OCI-LY1 (cell line): ENCODE data around the gene RAI1.

Experiments used
- H2AFZ ChIP-seq: fragments of 200-600 bp; sonication (generic), shearing (Covaris generic); 2 replicates; pipeline ENCODE4 v1.6.0; 2014; ENCODE audit warnings: antibody characterized with exemption, mild to moderate bottlenecking, low read length
- H3F3A ChIP-seq: fragments of 200-600 bp; sonication (generic), shearing (Covaris generic); 2 replicates; pipeline ENCODE4 v1.6.0; 2014; ENCODE audit warnings: mild to moderate bottlenecking, antibody characterized with exemption, low read length, moderate library complexity; ENCODE audit not compliant: insufficient read depth
- H3K27ac ChIP-seq: fragments of 200-600 bp; sonication (generic); 2 replicates; pipeline ENCODE4 v1.5.1; 2014; ENCODE audit warnings: low read length, mixed run types, mild to moderate bottlenecking, low read depth; ENCODE audit not compliant: poor library complexity, severe bottlenecking
- H3K27me3 ChIP-seq: fragments of 200-600 bp; sonication (generic); 2 replicates; pipeline ENCODE4 v1.6.0; 2014; ENCODE audit warnings: antibody characterized with exemption, mild to moderate bottlenecking, low read length, moderate library complexity; ENCODE audit not compliant: insufficient read depth
- H3K36me3 ChIP-seq: fragments of 200-600 bp; sonication (generic); 2 replicates; pipeline ENCODE4 v1.6.1; 2014; ENCODE audit warnings: mild to moderate bottlenecking, antibody characterized with exemption, low read length, moderate library complexity, mixed read lengths; ENCODE audit not compliant: insufficient read depth
- H3K4me1 ChIP-seq: fragments of 200-600 bp; sonication (generic); 2 replicates; pipeline ENCODE4 v1.5.1; 2014; ENCODE audit warnings: mild to moderate bottlenecking, low read length, moderate library complexity; ENCODE audit not compliant: insufficient read depth, severe bottlenecking
- H3K4me2 ChIP-seq: fragments of 200-600 bp; sonication (generic), shearing (Covaris generic); 2 replicates; pipeline ENCODE4 v1.6.1; 2014; ENCODE audit warnings: low read length
- H3K4me3 ChIP-seq: fragments of 200-600 bp; sonication (generic); 2 replicates; pipeline ENCODE4 v1.5.1; 2014; ENCODE audit warnings: low read length, low read depth, mild to moderate bottlenecking, mixed read lengths; ENCODE audit not compliant: poor library complexity, severe bottlenecking
- H3K79me2 ChIP-seq: fragments of 200-600 bp; shearing (Covaris generic); 2 replicates; pipeline ENCODE4 v1.6.1; 2016; ENCODE audit warnings: mixed run types, low read length, mixed read lengths; ENCODE audit not compliant: insufficient read depth
- H3K9ac ChIP-seq: fragments of 200-600 bp; sonication (generic), shearing (Covaris generic); 2 replicates; pipeline ENCODE4 v1.6.1; 2014; ENCODE audit warnings: mild to moderate bottlenecking, low read length, mixed read lengths
- H3K9me2 ChIP-seq: fragments of 200-600 bp; sonication (generic), shearing (Covaris generic); 2 replicates; pipeline ENCODE4 v1.6.1; 2014; ENCODE audit warnings: low read depth, mild to moderate bottlenecking, low read length, mixed read lengths
- H3K9me3 ChIP-seq: fragments of 200-600 bp; shearing (Covaris generic); 2 replicates; pipeline ENCODE4 v1.6.1; 2014; ENCODE audit warnings: low read length, mixed read lengths
- H4K20me1 ChIP-seq: fragments of 200-600 bp; sonication (generic), shearing (Covaris generic); 2 replicates; pipeline ENCODE4 v1.6.0; 2016; ENCODE audit warnings: mild to moderate bottlenecking, low read length; ENCODE audit not compliant: insufficient read depth
- CTCF ChIP-seq: fragments of 200-600 bp; sonication (generic), shearing (Covaris generic); IDR thresholded peaks from 2 replicates; pipeline ENCODE4 v1.5.1; 2017; ENCODE audit warnings: mild to moderate bottlenecking, antibody characterized with exemption, low read length, moderate library complexity, mixed read lengths
- EZH2 ChIP-seq: fragments of 200-600 bp; sonication (generic), shearing (Covaris generic); IDR thresholded peaks from 2 replicates; pipeline ENCODE4 v1.8.0; 2017; ENCODE audit warnings: borderline replicate concordance, mixed run types, mild to moderate bottlenecking, antibody characterized with exemption, low read length, moderate library complexity, mixed read lengths

The RAI1 gene

GRCh38 chr17:17801800-17802481 is 120.7 kb downstream of the RAI1 start:
- H4K20me1 ChIP-seq = no peaks in the 10 kb centered on the region
- no peak overlapping the region for H3K9ac ChIP-seq
- H3K36me3 ChIP-seq = no peaks in the 10 kb centered on the region
- H3F3A ChIP-seq = no peaks in the 10 kb centered on the region
- no peak overlapping the region for H2AFZ ChIP-seq
- H3K27me3 ChIP-seq = peaks cover 9% of the 10 kb centered on the region
- H3K4me2 ChIP-seq = no peak overlapping the region
- H3K4me1 ChIP-seq = no peaks in the 10 kb centered on the region
- H3K9me2 ChIP-seq = no peaks in the 10 kb centered on the region
- no peaks in the 10 kb centered on the region for H3K9me3 ChIP-seq
- H3K79me2 ChIP-seq = no peaks in the 10 kb centered on the region
- H3K27ac ChIP-seq = no peak overlapping the region
- H3K4me3 ChIP-seq = no peak overlapping the region
- TF ChIP-seq CTCF (no peak), EZH2 (no peak)

GRCh38 chr17:17804007-17804406 is 122.7 kb downstream of the RAI1 start:
- Histone ChIP-seq H2AFZ (no peak overlapping the region), H3K9ac (no peak overlapping the region), H3K4me2 (no peak overlapping the region), H4K20me1 (no peaks in the 10 kb centered on the region), H3K36me3 (no peaks in the 10 kb centered on the region), H3K79me2 (no peaks in the 10 kb centered on the region), H3F3A (no peaks in the 10 kb centered on the region), H3K4me3 (no peak overlapping the region), H3K9me3 (no peaks in the 10 kb centered on the region), H3K27me3 (peaks cover 7% of the 10 kb centered on the region), H3K9me2 (no peaks in the 10 kb centered on the region), H3K27ac (no peak overlapping the region), H3K4me1 (no peaks in the 10 kb centered on the region)
- TF ChIP-seq EZH2 = no peak
- no peak for TF ChIP-seq CTCF

- Histone ChIP-seq H3K4me3 (no peak overlapping the region), H4K20me1 (no peaks in the 10 kb centered on the region), H3K27me3 (peaks cover 5% of the 10 kb centered on the region; the same call in 1 of the 2 replicates), H3K9me2 (no peaks in the 10 kb centered on the region), H2AFZ (no peak overlapping the region), H3K36me3 (peaks cover 5% of the 10 kb centered on the region), H3K79me2 (no peaks in the 10 kb centered on the region), H3K4me1 (peaks cover 4% of the 10 kb centered on the region), H3F3A (no peaks in the 10 kb centered on the region), H3K9me3 (no peaks in the 10 kb centered on the region), H3K9ac (no peak overlapping the region), H3K4me2 (no peak overlapping the region), H3K27ac (no peak overlapping the region)
- TF ChIP-seq EZH2 = no peak
- TF ChIP-seq CTCF = no peak
These were observed 124.3 kb downstream of the RAI1 start for GRCh38 chr17:17805575-17805974.
